Loucy (cell line): Measurements from ENCODE around the gene TENM4.

Source experiments
- H2AFZ ChIP-seq: fragments of 200-600 bp; sonication (generic); 2 replicates; pipeline ENCODE4 v1.6.0; 2016; ENCODE audit warnings: antibody characterized with exemption, mild to moderate bottlenecking, low read length, moderate library complexity
- H3F3A ChIP-seq: fragments of 200-600 bp; 2 replicates; pipeline ENCODE4 v1.6.0; 2016; ENCODE audit warnings: antibody characterized with exemption, low read depth, mild to moderate bottlenecking
- H3K27me3 ChIP-seq: fragments of 200-600 bp; sonication (generic); 2 replicates; pipeline ENCODE4 v1.6.1; 2014; ENCODE audit warnings: low read length, mild to moderate bottlenecking; ENCODE audit not compliant: insufficient read depth, poor library complexity, severe bottlenecking
- H3K36me3 ChIP-seq: fragments of 200-600 bp; sonication (generic); 2 replicates; pipeline ENCODE4 v1.6.1; 2016; ENCODE audit warnings: low read length; ENCODE audit not compliant: insufficient read depth
- H3K4me1 ChIP-seq: fragments of 200-600 bp; sonication (generic); 2 replicates; pipeline ENCODE4 v1.5.1; 2014; ENCODE audit warnings: low read length, mild to moderate bottlenecking; ENCODE audit not compliant: insufficient read depth, poor library complexity, severe bottlenecking
- H3K4me2 ChIP-seq: fragments of 200-600 bp; sonication (generic); 2 replicates; pipeline ENCODE4 v1.6.0; 2014; ENCODE audit warnings: antibody characterized with exemption, low read length, low read depth, mild to moderate bottlenecking; ENCODE audit not compliant: poor library complexity, severe bottlenecking
- H3K4me3 ChIP-seq: fragments of 200-600 bp; sonication (generic); 2 replicates; pipeline ENCODE4 v1.5.1; 2014; ENCODE audit warnings: low read length, mild to moderate bottlenecking, mixed read lengths; ENCODE audit not compliant: poor library complexity, severe bottlenecking
- H3K79me2 ChIP-seq: fragments of 200-600 bp; sonication (generic); 2 replicates; pipeline ENCODE4 v1.6.1; 2014; ENCODE audit warnings: low read length; ENCODE audit not compliant: insufficient read depth
- H3K9ac ChIP-seq: fragments of 200-600 bp; sonication (generic); 2 replicates; pipeline ENCODE4 v1.6.0; 2014; ENCODE audit warnings: mild to moderate bottlenecking, low read depth, low read length, moderate library complexity; ENCODE audit not compliant: poor library complexity, severe bottlenecking
- H3K9me2 ChIP-seq: fragments of 200-600 bp; sonication (generic); replicated peaks from 2 replicates; pipeline ENCODE4 v1.6.1; 2016; ENCODE audit warnings: low read depth, low read length, mixed read lengths
- H3K9me3 ChIP-seq: fragments of 200-600 bp; sonication (generic); 2 replicates; pipeline ENCODE4 v1.6.1; 2014; ENCODE audit warnings: mild to moderate bottlenecking, antibody characterized with exemption, low read length, low read depth; ENCODE audit not compliant: insufficient read depth
- H4K20me1 ChIP-seq: fragments of 200-600 bp; sonication (generic); 2 replicates; pipeline ENCODE4 v1.6.0; 2014; ENCODE audit warnings: antibody characterized with exemption, low read length, mild to moderate bottlenecking; ENCODE audit not compliant: insufficient read depth, poor library complexity, severe bottlenecking
- EZH2phosphoT487 ChIP-seq: fragments of 200-600 bp; IDR thresholded peaks from 2 replicates; pipeline ENCODE4 v1.6.1; 2018; ENCODE audit warnings: antibody characterized with exemption, mild to moderate bottlenecking, moderate library complexity, borderline replicate concordance
- TF ChIP-seq, protein P1 (sequence below): fragments of 200-600 bp; sonication (generic); conservative IDR thresholded peaks from 2 replicates; pipeline ENCODE4 v1.5.1; 2014; ENCODE audit warnings: mild to moderate bottlenecking, antibody characterized with exemption, low read length

Gene TENM4

DNA sequence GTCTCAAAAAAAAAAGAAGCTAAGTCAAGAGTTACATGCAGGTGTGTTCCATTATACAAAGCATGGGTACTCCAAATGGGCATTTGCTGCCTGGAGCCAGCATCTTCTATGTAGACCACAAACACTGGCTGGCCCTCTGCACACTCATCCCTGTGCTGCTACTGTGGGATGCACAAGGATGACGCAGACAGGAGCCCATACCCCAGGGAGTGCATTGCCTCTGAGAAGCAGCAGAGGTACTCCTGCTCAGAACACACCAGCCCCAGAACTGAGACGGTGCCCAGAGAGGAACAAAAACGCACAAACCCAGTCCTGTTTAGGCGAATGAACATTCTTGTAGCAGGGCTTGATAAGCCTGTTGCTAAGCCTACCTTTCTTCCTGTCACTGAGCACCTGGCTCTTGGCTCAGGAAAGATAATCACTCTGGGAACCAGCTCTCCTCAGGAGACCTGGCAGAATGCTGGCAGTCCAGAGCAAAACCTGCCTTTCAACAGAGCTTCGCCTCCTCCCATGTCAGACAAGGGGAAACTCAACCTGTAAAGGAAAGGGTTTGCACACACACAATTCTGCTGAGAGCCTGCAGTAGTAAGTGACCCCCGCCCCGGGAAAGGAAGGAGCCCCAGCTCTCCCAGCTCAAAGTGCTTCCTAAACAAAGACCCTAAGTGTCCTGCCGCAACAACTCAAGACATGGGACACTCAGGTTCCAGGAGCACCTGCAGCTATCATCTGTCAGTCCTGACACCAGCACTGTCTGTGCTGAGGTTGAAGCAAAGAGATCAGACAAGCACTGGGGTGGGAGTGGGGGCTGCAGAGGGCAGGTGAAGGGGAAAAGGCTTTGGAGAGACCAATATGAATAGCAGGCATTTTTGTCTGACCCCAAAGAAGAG lies 145.7 kb downstream of the TENM4 start:
- Histone ChIP-seq H3K4me1 (no peaks in the 10 kb centered on the region), H3K27me3 (no peaks in the 10 kb centered on the region)

GRCh38 chr11:79291948-79292347 lies 148.9 kb downstream of the TENM4 start:
- no peaks in the 10 kb centered on the region for H4K20me1 ChIP-seq
- no peak overlapping the region for H2AFZ ChIP-seq
- no peaks in the 10 kb centered on the region for H3K4me1 ChIP-seq
- H3K9ac ChIP-seq: no peak overlapping the region
- no peaks in the 10 kb centered on the region for H3K27me3 ChIP-seq
- H3K79me2 ChIP-seq: no peaks in the 10 kb centered on the region
- no peak overlapping the region for H3K4me3 ChIP-seq
- H3F3A ChIP-seq: no peaks in the 10 kb centered on the region
- TF ChIP-seq, protein P1, sequence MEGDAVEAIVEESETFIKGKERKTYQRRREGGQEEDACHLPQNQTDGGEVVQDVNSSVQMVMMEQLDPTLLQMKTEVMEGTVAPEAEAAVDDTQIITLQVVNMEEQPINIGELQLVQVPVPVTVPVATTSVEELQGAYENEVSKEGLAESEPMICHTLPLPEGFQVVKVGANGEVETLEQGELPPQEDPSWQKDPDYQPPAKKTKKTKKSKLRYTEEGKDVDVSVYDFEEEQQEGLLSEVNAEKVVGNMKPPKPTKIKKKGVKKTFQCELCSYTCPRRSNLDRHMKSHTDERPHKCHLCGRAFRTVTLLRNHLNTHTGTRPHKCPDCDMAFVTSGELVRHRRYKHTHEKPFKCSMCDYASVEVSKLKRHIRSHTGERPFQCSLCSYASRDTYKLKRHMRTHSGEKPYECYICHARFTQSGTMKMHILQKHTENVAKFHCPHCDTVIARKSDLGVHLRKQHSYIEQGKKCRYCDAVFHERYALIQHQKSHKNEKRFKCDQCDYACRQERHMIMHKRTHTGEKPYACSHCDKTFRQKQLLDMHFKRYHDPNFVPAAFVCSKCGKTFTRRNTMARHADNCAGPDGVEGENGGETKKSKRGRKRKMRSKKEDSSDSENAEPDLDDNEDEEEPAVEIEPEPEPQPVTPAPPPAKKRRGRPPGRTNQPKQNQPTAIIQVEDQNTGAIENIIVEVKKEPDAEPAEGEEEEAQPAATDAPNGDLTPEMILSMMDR: no peak
- TF ChIP-seq EZH2phosphoT487: no peak
- H3K9me2 ChIP-seq: no peaks in the 10 kb centered on the region
- H3K36me3 ChIP-seq: no peaks in the 10 kb centered on the region
- no peaks in the 10 kb centered on the region; the same call in 1 of the 2 replicates for H3K9me3 ChIP-seq
- H3K4me2 ChIP-seq: no peak overlapping the region

More for the DNA sequence above, 145.7 kb downstream of the TENM4 start:
- Histone ChIP-seq H3K79me2 (no peaks in the 10 kb centered on the region), H2AFZ (no peak overlapping the region), H4K20me1 (no peaks in the 10 kb centered on the region), H3K9me2 (no peaks in the 10 kb centered on the region), H3K9me3 (no peaks in the 10 kb centered on the region; the same call in 1 of the 2 replicates), H3K4me2 (no peak overlapping the region), H3K36me3 (no peaks in the 10 kb centered on the region), H3K9ac (no peak overlapping the region), H3K4me3 (no peak overlapping the region), H3F3A (no peaks in the 10 kb centered on the region)
- no peak for TF ChIP-seq EZH2phosphoT487
- TF ChIP-seq, protein P1: no peak

DNA sequence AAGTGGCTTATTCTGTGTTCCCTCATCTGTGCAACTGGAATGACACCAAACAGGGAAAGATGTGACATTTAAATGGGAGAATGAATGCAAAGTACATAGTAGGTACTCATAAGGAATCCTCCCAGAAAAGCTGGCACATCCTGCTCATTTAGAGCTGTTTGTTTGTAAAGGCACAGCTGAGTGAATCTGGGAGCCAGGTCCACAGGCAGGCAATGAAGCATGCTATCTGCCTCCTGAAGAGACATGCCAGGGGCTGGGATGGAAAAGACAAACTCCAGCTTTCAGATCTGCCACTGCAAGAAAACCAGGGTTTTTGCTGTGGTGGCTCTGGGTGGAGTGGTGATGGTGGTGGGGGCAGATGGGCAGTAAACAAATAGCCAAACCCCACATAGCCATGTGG lies 150.1 kb downstream of the TENM4 start:
- no peak for TF ChIP-seq EZH2phosphoT487
- TF ChIP-seq, protein P1: no peak
- H3K9ac ChIP-seq: no peak overlapping the region
- H3K4me2 ChIP-seq: no peak overlapping the region

More for the DNA sequence above, 150.1 kb downstream of the TENM4 start:
- Histone ChIP-seq H3K9me3 (no peaks in the 10 kb centered on the region; the same call in 1 of the 2 replicates), H3K27me3 (no peaks in the 10 kb centered on the region), H2AFZ (no peak overlapping the region), H3K36me3 (no peaks in the 10 kb centered on the region), H4K20me1 (no peaks in the 10 kb centered on the region), H3K4me1 (no peaks in the 10 kb centered on the region), H3K4me3 (no peak overlapping the region), H3K79me2 (no peaks in the 10 kb centered on the region), H3K9me2 (no peaks in the 10 kb centered on the region), H3F3A (no peaks in the 10 kb centered on the region)
